ENCODE measurements around the gene H1-8.

Gene H1-8

DNA sequence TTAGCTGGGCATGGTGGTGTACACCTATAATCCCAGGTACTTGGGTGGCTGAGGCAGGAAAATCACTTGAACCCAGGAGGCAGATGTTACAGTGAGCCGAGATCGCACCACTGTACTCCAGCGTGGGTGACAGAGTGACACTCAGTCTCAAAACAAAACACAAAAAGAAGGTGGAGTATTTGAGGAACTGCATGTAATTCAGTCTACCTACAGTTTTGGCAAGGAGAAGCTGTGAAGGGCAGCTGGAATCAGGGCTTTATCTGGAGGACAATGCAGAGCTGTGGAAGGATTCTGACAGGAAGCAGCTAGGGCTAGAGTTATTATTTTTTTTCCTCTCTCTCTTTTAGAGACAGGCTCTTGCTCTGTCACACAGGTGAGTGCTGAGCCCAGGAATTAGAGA, 6.8 kb downstream of the H1-8 start:
- H3K27me3 ChIP-seq (ENCODE audit: control insufficient read depth, insufficient read depth, low read length) = no peaks in the 10 kb centered on the region
- no peaks in the 10 kb centered on the region for H3K4me1 ChIP-seq (ENCODE audit: control insufficient read depth, insufficient read depth, low read length)
- H3K27ac ChIP-seq (ENCODE audit: low read depth, low read length) = no peak overlapping the region
- no peaks in the 10 kb centered on the region for H3K36me3 ChIP-seq (ENCODE audit: control insufficient read depth, insufficient read depth, low read length)
- H3K4me3 ChIP-seq (ENCODE audit: low read depth, low read length) = no peak overlapping the region
- no peaks in the 10 kb centered on the region for H3K9me3 ChIP-seq (ENCODE audit: control insufficient read depth, insufficient read depth, low read length)
- H3K9ac ChIP-seq (ENCODE audit: low read depth, low read length) = no peak overlapping the region

DNA sequence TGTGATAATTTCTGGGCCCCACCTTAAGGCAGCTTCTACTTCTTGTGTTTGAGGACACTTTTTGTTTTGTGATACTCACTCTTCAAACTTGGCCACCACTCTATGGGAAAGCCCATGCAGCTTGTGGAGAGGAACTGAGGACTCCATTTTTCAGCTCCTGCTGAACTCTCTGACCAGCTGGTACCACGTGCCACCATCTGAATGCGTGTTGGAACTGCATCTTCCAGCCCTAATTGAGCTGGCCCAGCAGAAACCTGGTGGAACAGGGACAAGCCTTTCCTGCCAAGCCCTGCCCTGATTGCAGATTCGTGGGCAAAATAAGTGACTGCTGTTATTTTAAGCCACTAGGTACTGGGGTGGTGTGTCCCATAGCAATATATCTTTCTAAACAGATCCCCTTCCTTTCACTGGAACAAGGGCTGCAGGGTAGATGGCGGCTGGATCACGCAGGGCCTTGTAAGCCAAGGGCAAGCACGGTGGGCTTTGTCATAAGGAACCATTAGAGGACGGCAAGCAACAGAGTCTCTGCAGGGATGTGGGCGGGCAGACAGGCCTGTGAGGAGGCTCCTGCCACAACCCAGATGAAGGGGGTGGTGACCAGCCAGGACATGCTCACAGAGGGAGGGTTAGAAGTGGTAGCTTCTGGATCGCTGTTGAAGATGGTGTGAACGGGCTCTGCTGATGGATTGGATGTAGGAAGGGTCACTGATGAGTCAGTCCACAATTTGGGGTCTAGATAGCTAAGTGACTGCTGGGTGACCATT, 9.5 kb downstream of the H1-8 start:
- Histone ChIP-seq H3K9me3 (ENCODE audit: control insufficient read depth, insufficient read depth, low read length) (no peaks in the 10 kb centered on the region), H3K4me3 (ENCODE audit: low read depth, low read length) (no peak overlapping the region), H3K9ac (ENCODE audit: low read depth, low read length) (no peak overlapping the region), H3K36me3 (ENCODE audit: control insufficient read depth, insufficient read depth, low read length) (no peaks in the 10 kb centered on the region), H3K27me3 (ENCODE audit: control insufficient read depth, insufficient read depth, low read length) (no peaks in the 10 kb centered on the region), H3K4me1 (ENCODE audit: control insufficient read depth, insufficient read depth, low read length) (no peaks in the 10 kb centered on the region), H3K27ac (ENCODE audit: low read depth, low read length) (no peak overlapping the region)

DNA sequence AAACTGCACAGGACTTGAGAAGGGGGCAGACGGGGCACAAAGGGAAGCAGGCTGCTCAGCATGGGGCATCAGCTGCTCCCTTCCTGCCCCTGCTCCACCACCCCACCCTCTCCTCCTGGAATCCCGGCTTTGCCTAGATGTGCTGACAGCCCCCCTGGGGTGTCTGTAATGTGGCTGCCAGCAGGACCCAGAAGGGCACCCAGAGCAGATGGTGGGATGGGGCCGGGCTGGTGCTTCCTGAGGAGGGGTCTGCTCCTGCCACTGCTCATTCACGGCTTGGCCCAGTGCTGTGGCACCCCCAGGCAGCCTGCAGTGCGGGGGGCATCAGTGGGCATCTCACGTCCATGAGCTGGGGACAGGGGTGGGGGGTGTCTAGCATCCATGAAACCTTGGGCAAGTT, 10.2 kb downstream of the H1-8 start:
- Histone ChIP-seq H3K27ac (ENCODE audit: low read depth, low read length) (no peak overlapping the region), H3K27me3 (ENCODE audit: control insufficient read depth, insufficient read depth, low read length) (no peaks in the 10 kb centered on the region), H3K9ac (ENCODE audit: low read depth, low read length) (no peak overlapping the region)

DNA sequence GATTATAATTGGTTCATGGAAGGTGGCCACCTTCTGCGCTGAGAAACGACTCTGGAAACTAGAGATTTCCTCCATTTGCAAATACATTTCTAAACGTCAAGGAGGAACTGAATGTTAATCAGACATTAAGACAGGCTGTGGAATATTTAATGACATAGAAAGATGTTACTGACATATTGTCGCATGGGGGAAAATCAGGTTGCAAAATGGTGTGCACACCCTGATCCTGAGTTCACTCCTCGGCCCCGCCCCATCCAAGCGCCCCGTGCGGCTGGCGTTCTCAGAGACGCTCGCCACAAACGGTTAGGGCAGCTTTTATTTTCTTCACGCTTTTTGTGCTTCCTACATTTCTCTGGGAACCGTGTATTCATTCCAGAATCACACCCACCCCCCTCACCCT, 10.7 kb downstream of the H1-8 start:
- Histone ChIP-seq H3K4me1 (ENCODE audit: control insufficient read depth, insufficient read depth, low read length) (no peaks in the 10 kb centered on the region), H3K27ac (ENCODE audit: low read depth, low read length) (no peak overlapping the region), H3K9me3 (ENCODE audit: control insufficient read depth, insufficient read depth, low read length) (no peaks in the 10 kb centered on the region), H3K36me3 (ENCODE audit: control insufficient read depth, insufficient read depth, low read length) (peaks cover 6% of the 10 kb centered on the region; the same call in 1 of the 2 replicates), H3K9ac (ENCODE audit: low read depth, low read length) (no peak overlapping the region), H3K4me3 (ENCODE audit: low read depth, low read length) (no peak overlapping the region), H3K27me3 (ENCODE audit: control insufficient read depth, insufficient read depth, low read length) (no peaks in the 10 kb centered on the region)

More for the DNA sequence above, 10.2 kb downstream of the H1-8 start:
- Histone ChIP-seq H3K4me3 (ENCODE audit: low read depth, low read length) (no peak overlapping the region), H3K9me3 (ENCODE audit: control insufficient read depth, insufficient read depth, low read length) (no peaks in the 10 kb centered on the region), H3K36me3 (ENCODE audit: control insufficient read depth, insufficient read depth, low read length) (peaks cover 5% of the 10 kb centered on the region; the same call in 1 of the 2 replicates), H3K4me1 (ENCODE audit: control insufficient read depth, insufficient read depth, low read length) (no peaks in the 10 kb centered on the region)

DNA sequence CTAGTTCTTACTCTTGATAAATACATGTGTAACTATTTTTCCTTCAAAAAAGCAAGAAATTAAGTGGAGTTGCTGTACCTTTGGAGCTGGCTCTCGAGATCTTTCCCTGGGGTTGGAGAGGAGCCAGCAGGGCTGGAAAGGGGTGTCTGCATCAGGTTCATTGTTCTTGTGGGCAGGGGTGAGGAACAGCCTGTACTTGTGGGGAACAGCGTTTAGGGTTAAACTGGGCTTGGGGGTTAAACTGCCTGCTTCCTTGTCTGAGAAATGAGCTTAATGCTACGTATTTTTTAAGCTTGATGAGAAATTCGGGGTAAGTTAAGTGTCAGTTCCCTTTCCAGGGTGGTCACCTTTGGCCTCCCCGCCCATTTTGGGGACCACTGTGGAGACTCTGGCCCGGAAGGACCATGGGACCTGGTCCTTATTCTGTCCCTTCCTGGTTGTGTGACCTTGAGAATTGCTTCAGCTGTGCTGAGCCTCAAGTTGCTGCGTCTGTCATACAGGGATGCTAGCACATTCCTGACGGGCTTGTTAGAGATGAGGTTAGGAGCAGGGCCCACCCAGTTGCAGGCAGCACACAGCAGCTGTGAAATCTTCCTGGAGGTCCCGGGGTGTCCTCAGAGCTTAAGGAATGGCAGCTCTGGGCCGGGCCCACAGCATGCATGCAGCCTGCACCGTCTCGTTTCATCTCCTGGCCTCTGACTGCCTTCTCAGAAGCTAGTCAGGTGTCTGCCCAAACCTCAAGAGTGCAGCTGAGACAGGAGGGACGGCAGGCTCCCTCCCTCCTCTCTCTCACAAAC, 11.6 kb downstream of the H1-8 start:
- Histone ChIP-seq H3K9ac (ENCODE audit: low read depth, low read length) (no peak overlapping the region), H3K9me3 (ENCODE audit: control insufficient read depth, insufficient read depth, low read length) (no peaks in the 10 kb centered on the region), H3K27me3 (ENCODE audit: control insufficient read depth, insufficient read depth, low read length) (no peaks in the 10 kb centered on the region), H3K4me3 (ENCODE audit: low read depth, low read length) (no peak overlapping the region), H3K36me3 (ENCODE audit: control insufficient read depth, insufficient read depth, low read length) (peaks cover 6% of the 10 kb centered on the region; the same call in 1 of the 2 replicates), H3K4me1 (ENCODE audit: control insufficient read depth, insufficient read depth, low read length) (no peaks in the 10 kb centered on the region), H3K27ac (ENCODE audit: low read depth, low read length) (no peak overlapping the region)

DNA sequence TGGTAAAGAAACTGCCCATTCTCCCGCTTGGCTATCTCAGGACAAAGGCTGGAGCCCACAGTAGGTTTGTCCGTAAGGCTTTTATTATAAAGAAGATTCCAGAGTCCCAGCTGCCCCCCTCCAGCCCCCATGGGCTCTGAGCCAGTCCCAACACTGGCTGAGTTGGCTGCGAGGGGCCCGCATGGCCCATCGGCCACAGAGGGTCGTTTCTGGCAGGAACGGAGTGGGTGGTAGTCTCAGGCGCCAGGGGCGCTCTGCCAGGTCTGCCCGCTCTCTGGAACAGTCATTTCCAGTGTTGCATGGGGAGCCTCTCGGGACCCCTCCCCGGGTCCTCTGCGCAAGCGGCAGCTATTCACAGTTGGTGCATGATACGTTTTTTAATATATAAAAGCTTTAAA, 12.2 kb downstream of the H1-8 start:
- Histone ChIP-seq H3K4me1 (ENCODE audit: control insufficient read depth, insufficient read depth, low read length) (no peaks in the 10 kb centered on the region), H3K27ac (ENCODE audit: low read depth, low read length) (no peak overlapping the region), H3K4me3 (ENCODE audit: low read depth, low read length) (no peak overlapping the region), H3K9me3 (ENCODE audit: control insufficient read depth, insufficient read depth, low read length) (no peaks in the 10 kb centered on the region), H3K27me3 (ENCODE audit: control insufficient read depth, insufficient read depth, low read length) (no peaks in the 10 kb centered on the region), H3K36me3 (ENCODE audit: control insufficient read depth, insufficient read depth, low read length) (peaks cover 6% of the 10 kb centered on the region; the same call in 1 of the 2 replicates), H3K9ac (ENCODE audit: low read depth, low read length) (no peak overlapping the region)

DNA sequence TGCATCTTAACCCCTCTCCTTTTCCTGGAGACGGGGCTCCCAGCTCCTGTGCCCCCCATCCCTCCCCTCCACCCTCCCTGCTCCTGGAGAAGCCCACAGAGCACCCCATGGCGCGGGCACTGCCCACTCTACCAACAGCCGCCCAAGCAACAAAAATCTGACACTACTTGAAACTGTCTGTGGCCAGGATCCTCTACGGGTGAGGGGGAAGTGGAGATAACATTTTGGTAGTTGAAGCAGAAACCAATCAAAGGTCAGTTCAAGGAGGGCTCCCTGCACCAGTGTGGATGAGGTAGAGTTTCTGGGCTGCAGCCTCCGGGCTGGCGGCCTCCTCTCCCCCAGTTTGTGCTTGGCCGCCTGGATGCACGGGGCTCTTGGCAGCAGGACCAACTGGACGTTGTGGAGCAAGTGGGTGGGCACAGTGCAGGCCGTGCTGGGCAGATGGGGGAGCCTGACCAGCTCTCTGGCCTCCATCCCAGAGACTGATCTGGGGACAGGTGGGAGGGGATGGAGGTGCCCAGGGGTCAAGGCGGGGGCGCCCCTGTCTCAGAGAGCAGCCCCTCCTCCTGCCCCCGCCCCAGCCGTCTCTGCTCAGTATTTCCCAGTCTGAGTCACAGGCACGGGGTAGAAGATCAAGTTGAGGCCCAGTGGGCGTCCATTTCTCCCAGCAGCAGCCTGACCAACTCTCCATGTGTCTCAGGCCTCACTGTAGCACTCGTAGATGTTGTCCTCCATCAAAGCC, 12.8 kb downstream of the H1-8 start:
- Histone ChIP-seq H3K9ac (ENCODE audit: low read depth, low read length) (no peak overlapping the region), H3K27me3 (ENCODE audit: control insufficient read depth, insufficient read depth, low read length) (no peaks in the 10 kb centered on the region), H3K4me1 (ENCODE audit: control insufficient read depth, insufficient read depth, low read length) (no peaks in the 10 kb centered on the region), H3K27ac (ENCODE audit: low read depth, low read length) (no peak overlapping the region), H3K36me3 (ENCODE audit: control insufficient read depth, insufficient read depth, low read length) (peaks cover 6% of the 10 kb centered on the region; the same call in 1 of the 2 replicates), H3K9me3 (ENCODE audit: control insufficient read depth, insufficient read depth, low read length) (no peaks in the 10 kb centered on the region), H3K4me3 (ENCODE audit: low read depth, low read length) (no peak overlapping the region)

DNA sequence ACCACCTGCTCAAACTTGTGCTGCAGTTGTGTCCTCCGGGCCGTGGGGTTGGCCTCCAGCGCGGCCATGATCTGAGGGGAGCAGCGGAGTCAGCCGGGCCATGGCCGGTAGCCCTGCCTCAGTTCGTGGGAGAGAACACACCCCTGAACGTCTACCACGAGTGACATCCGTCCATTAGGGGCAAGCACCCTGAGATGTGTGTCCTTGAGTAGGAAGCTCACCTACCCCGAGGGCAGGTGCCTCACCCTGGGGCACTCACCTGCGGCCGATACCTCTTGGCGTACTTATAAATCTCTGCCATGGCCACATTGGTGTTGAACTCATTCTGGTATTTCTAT, 13.4 kb downstream of the H1-8 start:
- no peaks in the 10 kb centered on the region for H3K27me3 ChIP-seq (ENCODE audit: control insufficient read depth, insufficient read depth, low read length)
- peaks cover 6% of the 10 kb centered on the region; the same call in 1 of the 2 replicates for H3K36me3 ChIP-seq (ENCODE audit: control insufficient read depth, insufficient read depth, low read length)
- no peaks in the 10 kb centered on the region for H3K9me3 ChIP-seq (ENCODE audit: control insufficient read depth, insufficient read depth, low read length)
- H3K27ac ChIP-seq (ENCODE audit: low read depth, low read length) = no peak overlapping the region
- no peak overlapping the region for H3K9ac ChIP-seq (ENCODE audit: low read depth, low read length)
- no peak overlapping the region for H3K4me3 ChIP-seq (ENCODE audit: low read depth, low read length)
- H3K4me1 ChIP-seq (ENCODE audit: control insufficient read depth, insufficient read depth, low read length) = no peaks in the 10 kb centered on the region

DNA sequence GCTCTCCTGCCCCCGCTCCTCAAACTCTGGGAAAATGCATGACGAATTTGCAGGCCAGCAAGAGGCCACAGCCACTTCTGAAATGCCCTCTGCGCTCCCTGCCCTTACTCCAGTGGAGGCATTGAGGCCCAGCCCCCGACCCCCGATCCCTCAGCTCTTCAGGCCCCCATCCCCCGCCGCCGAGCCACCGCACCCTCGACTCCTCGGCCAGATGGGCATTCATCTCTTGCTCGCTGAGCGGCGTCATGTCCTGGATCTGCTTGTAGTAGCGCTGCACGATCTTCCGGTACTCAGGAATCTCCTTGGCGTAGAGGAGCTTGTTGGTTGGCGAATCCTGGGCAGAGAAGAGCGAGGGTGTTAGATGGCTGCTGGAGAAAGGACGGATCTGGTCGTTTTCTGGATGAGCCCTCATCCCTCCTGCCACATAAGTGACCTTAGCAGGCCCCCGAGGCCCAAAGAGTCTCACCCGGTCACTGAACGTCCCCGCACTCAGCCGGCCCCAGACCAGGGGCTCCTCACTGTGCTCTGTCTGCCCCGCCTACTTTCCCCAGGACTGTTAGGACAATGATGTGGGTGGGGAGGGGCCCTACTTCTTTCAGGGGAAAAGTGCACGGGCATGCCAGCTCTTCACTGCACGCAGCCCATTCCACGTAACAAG, 14.0 kb downstream of the H1-8 start:
- no peaks in the 10 kb centered on the region for H3K9me3 ChIP-seq (ENCODE audit: control insufficient read depth, insufficient read depth, low read length)
- no peak overlapping the region for H3K9ac ChIP-seq (ENCODE audit: low read depth, low read length)
- no peaks in the 10 kb centered on the region for H3K4me1 ChIP-seq (ENCODE audit: control insufficient read depth, insufficient read depth, low read length)
- no peak overlapping the region for H3K4me3 ChIP-seq (ENCODE audit: low read depth, low read length)
- H3K36me3 ChIP-seq (ENCODE audit: control insufficient read depth, insufficient read depth, low read length) = peaks cover 6% of the 10 kb centered on the region; the same call in 1 of the 2 replicates
- H3K27me3 ChIP-seq (ENCODE audit: control insufficient read depth, insufficient read depth, low read length) = no peaks in the 10 kb centered on the region
- no peak overlapping the region for H3K27ac ChIP-seq (ENCODE audit: low read depth, low read length)

DNA sequence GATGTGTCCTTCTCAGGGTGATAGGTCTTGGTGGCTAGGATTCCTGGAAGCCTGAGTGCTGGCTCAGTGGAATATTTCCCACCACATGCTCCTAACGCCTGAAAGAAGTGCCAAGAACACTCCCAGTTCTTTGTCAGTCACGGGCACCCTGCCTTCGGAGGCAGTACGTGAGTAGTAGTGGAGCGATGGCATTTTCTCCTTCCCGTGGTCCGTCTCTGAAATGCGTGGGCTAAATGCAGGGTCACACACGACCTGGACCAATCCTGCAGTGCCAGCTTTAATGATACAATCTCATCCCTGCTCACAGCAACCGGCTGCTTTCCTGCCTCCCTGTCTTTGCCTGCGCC, 14.5 kb downstream of the H1-8 start:
- no peaks in the 10 kb centered on the region for H3K4me1 ChIP-seq (ENCODE audit: control insufficient read depth, insufficient read depth, low read length)
- no peak overlapping the region for H3K9ac ChIP-seq (ENCODE audit: low read depth, low read length)
- H3K9me3 ChIP-seq (ENCODE audit: control insufficient read depth, insufficient read depth, low read length) = no peaks in the 10 kb centered on the region
- H3K36me3 ChIP-seq (ENCODE audit: control insufficient read depth, insufficient read depth, low read length) = peaks cover 6% of the 10 kb centered on the region; the same call in 1 of the 2 replicates
- no peaks in the 10 kb centered on the region for H3K27me3 ChIP-seq (ENCODE audit: control insufficient read depth, insufficient read depth, low read length)
- no peak overlapping the region for H3K27ac ChIP-seq (ENCODE audit: low read depth, low read length)
- H3K4me3 ChIP-seq (ENCODE audit: low read depth, low read length) = no peak overlapping the region
